Spinal cord (tissue), 10 donors: ENCODE measurements around the gene DRP2. TPM values are rescaled to one million over a fixed set of nuclear protein-coding genes. Genes with fewer than 3 reads are reported as not detected.
"Not testable (repeated sequence)": the region's sequence is repeated elsewhere in the genome, so short reads cannot be mapped to it uniquely, and the experiment has no call there.

Experiments
- DNase-seq, 6 donors: peaks; one replicate each; pipeline versions ENCODE4 v3.0.0 to v3.0.0-alpha.2; 2013 to 2015; ENCODE audit warnings: low spot score in 6 of 6, low read depth in 4 of 6
- H3K27ac ChIP-seq: one replicate; pipeline ENCODE4 v1.5.1; 2013; ENCODE audit warnings: low read depth, low read length, control low read depth
- H3K27me3 ChIP-seq: one replicate; pipeline ENCODE4 v1.6.1; 2013; ENCODE audit warnings: low read length; ENCODE audit not compliant: control insufficient read depth, insufficient read depth
- H3K36me3 ChIP-seq: one replicate; pipeline ENCODE4 v1.6.1; 2013; ENCODE audit warnings: low read length; ENCODE audit not compliant: control insufficient read depth, insufficient read depth
- H3K4me1 ChIP-seq: one replicate; pipeline ENCODE4 v1.6.1; 2013; ENCODE audit warnings: low read length; ENCODE audit not compliant: control insufficient read depth, insufficient read depth
- H3K4me3 ChIP-seq: one replicate; pipeline ENCODE4 v1.5.1; 2013; ENCODE audit warnings: low read depth, low read length, control low read depth
- H3K9me3 ChIP-seq: one replicate; pipeline ENCODE4 v1.6.1; 2013; ENCODE audit warnings: low read length; ENCODE audit not compliant: control insufficient read depth, insufficient read depth
- WGBS: methylation state at CpG from one replicate; pipeline ENCODE4 v1.1.5; 2013; ENCODE audit warnings: missing lambda C conversion rate; ENCODE audit not compliant: insufficient coverage; 5-methylcytosine and 5-hydroxymethylcytosine counted together
- polyA plus RNA-seq, 2 donors: library from polyadenylated mRNA; unstranded; fragments of 120-200 nt; gene quantifications; one replicate each; pipeline ENCODE4 v1.2.1, GENCODE V29; 2013; ENCODE audit not compliant: insufficient read length in 2 of 2
- total RNA-seq, 2 donors: library from RNA; depleted of rRNA in 1 of 2; stranded (reverse); fragments of 120-200 nt in 1 of 2; fragments of >200 nt in 1 of 2; gene quantifications; one replicate each; pipeline versions ENCODE4 v1.2.3 to v1.2.4, GENCODE V29; 2013 to 2014
- donor health status: healthy.

Gene DRP2
- total and polyA plus RNA-seq, 4 donors, result 4.2 to 11.1 (median 9.8) TPM

DNA sequence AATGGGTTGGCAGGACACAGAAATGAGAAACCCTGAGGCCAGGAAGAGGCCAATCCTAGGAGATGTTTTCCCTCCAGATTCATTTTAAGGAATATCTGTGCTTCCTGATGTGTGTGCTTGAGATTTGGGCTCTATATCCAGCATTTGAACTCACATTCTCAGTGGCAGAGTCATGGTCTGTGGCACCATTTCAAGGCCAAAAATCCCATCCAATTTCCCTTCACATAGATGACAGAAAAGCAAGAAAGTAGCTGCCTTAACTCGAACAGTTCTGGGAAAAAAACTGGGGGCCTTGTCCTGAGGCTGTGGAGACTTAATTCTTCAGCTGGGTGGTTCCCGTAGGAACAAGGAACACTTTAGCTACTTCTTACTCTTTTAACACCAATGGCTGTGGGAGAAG, 44.2 kb downstream of the DRP2 start:
- Histone ChIP-seq H3K27ac (no peak overlapping the region), H3K4me3 (no peak overlapping the region), H3K4me1 (no peaks in the 10 kb centered on the region), H3K36me3 (no peaks in the 10 kb centered on the region), H3K9me3 (no peaks in the 10 kb centered on the region), H3K27me3 (peaks cover 9% of the 10 kb centered on the region)
- no peak for DNase-seq
- no CpG with 5 or more reads among the region's 2 CpGs for WGBS

DNA sequence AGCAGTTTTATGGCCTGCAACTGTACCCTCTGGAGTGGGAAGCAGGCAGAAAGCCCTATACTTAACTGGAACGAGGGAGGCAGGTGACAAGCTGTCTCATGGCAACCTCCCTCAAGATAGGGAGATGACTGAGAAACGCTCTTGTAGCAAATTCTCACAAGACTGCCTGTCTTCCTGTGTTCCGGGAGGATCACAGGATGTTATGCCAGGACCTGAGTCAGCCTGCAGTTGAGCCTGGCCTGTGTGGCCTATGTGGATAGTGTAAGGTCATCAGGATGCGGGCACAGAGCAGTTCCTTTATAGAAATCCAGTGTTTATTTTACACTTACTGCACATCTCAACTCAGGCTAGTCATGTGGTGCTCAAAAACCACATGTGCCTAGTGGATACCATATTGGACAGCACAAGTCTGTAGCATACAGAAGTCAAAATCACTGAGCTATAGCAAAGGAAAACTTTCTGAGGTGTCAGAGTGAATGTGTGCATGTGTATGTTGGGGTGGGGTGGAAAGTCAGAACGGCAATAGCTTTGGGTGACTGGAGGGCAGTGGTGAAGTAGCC, 46.4 kb downstream of the DRP2 start:
- H3K4me1 ChIP-seq, result no peaks in the 10 kb centered on the region
- DNase-seq, result no peak
- H3K4me3 ChIP-seq, result no peak overlapping the region
- WGBS, result 54% methylated on average over 5 of the region's 5 CpGs
- H3K9me3 ChIP-seq, result no peaks in the 10 kb centered on the region
- H3K27me3 ChIP-seq, result peaks cover 5% of the 10 kb centered on the region
- no peak overlapping the region for H3K27ac ChIP-seq
- H3K36me3 ChIP-seq, result no peaks in the 10 kb centered on the region

DNA sequence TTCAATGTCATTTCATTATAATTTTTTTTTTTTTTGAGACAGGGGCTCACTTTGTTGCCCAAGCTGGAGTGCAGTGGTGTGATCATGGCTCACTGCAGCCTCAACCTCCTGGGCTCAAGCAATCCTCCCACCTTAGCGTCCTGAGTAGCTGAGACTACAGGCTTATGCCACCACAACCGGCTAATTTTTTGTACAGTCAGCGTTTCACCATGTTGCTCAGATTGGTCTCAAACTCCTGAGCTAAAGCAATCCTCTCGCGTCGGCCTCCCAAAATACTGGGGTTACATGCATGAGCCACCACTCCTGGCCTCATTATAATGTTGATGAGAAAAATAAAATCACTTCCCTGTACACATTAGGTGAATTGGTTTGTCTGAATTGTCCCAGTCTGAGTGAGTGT, 54.6 kb downstream of the DRP2 start:
- Histone ChIP-seq H3K27ac (no peak overlapping the region), H3K4me1 (no peaks in the 10 kb centered on the region), H3K9me3 (no peaks in the 10 kb centered on the region), H3K4me3 (no peak overlapping the region), H3K27me3 (no peaks in the 10 kb centered on the region), H3K36me3 (no peaks in the 10 kb centered on the region)
- 62% methylated on average over 3 of the region's 6 CpGs for WGBS
- no peak for DNase-seq

DNA sequence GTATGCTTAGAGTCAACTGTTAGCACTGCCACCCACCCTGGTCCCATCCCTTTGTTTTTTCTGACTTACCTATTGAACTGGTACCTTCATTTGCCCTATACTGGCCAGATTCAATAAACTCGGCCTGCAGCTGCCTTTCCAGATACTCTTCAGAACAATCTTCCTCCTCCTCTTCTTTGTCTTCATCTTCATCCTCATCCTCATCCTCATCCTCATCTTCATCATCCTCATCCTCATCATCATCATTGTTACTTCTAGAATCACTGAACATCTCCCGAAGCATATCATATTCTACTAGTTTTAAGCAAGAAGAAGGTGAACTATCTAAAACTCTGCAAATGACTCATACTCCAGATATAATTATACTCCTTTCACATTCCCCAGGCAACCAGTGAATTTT, 56.7 kb downstream of the DRP2 start:
- Histone ChIP-seq H3K36me3 (no peaks in the 10 kb centered on the region), H3K27me3 (no peaks in the 10 kb centered on the region)

DNA sequence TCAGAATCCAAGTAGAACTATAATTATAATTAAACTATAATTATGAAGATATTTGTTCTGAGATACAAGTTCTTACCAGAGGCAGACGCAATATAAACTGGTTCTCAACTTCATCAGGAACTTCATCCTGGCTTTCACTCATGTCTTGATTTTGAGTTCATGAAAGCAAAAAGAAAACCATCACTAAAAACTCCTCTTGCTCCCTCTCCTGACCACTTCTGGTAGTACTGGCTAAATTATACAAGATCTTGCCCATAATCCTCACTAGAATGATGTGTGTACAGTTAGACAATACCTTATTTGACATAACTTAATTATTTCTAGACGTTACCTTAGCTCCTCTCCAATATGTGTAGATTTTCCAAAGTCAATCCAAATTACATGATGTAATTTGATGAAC, 67.8 kb downstream of the DRP2 start:
- H3K36me3 ChIP-seq, result no peaks in the 10 kb centered on the region
- H3K9me3 ChIP-seq, result no peaks in the 10 kb centered on the region
- DNase-seq, result peak in 5 of 6 donors; percentile 23 to 83 (median 42)
- H3K27ac ChIP-seq, result no peak overlapping the region
- no CpG with 5 or more reads among the region's 2 CpGs for WGBS
- H3K4me3 ChIP-seq, result no peak overlapping the region
- H3K4me1 ChIP-seq, result no peaks in the 10 kb centered on the region
- H3K27me3 ChIP-seq, result no peaks in the 10 kb centered on the region

More for the DNA sequence above, 56.7 kb downstream of the DRP2 start:
- WGBS, result 75% methylated on average over 2 of the region's 2 CpGs
- H3K27ac ChIP-seq, result no peak overlapping the region
- no peaks in the 10 kb centered on the region for H3K9me3 ChIP-seq
- no peaks in the 10 kb centered on the region for H3K4me1 ChIP-seq
- DNase-seq, result no peak
- no peak overlapping the region for H3K4me3 ChIP-seq

DNA sequence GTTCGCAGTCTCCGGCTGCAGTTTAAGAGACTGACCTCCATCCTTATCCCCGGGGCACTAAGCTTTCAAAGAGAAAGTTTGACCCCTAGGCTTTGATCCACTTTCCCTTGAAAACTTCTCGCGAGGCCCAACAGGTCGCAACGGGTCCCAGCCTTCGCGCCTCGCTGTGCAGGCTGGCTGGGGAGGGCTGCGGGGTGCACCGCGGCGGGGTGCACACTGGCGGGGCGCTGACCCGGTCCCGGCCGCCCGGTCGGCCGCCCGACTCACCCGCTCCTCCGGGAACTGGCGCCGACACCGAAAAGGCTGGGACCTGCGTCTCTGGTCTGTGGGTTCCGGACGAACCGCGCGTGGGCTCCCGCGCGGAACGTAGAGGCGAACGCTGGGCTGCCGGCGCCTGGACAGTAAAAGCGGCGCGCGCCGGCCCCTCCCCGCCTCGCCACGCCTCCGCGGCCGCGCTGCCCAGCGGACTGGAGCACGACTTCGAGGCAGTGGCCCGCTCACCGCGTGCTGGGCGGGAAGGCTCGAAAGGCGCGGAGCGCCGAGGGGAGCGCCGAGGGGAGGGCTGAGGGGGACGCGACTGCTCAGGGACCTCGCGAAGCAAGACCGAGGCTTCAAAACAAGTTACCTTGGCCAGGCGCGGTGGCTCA, 71.5 kb downstream of the DRP2 start, which contains the start of gene TAF7L:
Gene TAF7L, minus strand, starts transcription at position 378 of the 647 bp plus-strand sequence. CDS start 3,791 bp downstream, outside the sequence.
- no peaks in the 10 kb centered on the region for H3K27me3 ChIP-seq
- no peak within 1 kb of the TSS for H3K27ac ChIP-seq
- peak in 1 of 6 donors; percentile 3 for DNase-seq
- no peaks in the 10 kb centered on the region for H3K4me1 ChIP-seq
- 32% methylated on average over 75 of the region's 75 CpGs for WGBS
- no peaks in the 10 kb centered on the region for H3K9me3 ChIP-seq
- H3K4me3 ChIP-seq, result no peak within 1 kb of the TSS
- no peaks in the 10 kb centered on the region for H3K36me3 ChIP-seq

DNA sequence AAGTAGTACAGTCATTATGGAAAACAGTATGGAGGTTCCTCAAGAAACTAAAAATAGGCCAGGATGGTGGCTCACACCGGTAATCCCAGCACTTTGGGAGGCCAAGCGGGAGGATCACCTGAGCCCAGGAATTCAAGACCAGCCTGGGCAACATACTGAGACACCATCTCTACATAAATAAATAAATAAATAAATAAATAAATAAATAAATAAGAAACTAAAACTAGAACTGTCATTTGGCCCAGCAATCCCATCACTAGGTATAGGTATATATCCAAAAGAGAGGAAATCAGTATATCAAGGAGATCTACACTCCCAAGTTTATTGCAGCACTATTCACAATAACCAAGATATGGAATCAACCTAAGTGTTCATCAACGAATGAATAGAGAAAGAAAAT, 76.0 kb downstream of the DRP2 start:
- DNase-seq, H3K36me3 ChIP-seq, H3K4me1 ChIP-seq, H3K27ac ChIP-seq, H3K27me3 ChIP-seq, H3K4me3 ChIP-seq, H3K9me3 ChIP-seq: not testable (repeated sequence)
- WGBS, result 100% methylated on average over 1 of the region's 3 CpGs

DNA sequence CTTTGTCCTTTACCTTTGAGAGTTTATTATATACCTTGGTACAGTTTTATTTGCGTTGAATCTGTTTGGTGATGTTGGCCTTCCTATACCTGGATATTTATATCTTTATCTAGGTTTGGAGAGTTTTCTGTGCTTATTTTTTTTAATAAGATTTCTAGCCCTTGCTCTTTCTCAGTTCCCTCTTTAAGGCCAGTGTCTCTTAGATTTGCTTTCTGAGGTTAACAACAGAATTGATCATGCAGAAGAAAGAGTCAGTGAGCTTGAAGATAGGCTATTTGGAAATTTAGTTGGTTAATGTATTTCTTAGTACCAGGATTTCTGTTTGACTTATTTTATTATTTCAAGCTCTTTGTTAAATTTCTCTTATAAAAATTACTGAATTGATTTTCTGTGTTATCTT, 84.2 kb downstream of the DRP2 start:
- no peak overlapping the region for H3K27ac ChIP-seq
- no CpG with 5 or more reads among the region's 1 CpG for WGBS
- H3K4me3 ChIP-seq, result no peak overlapping the region

More for the DNA sequence above, 84.2 kb downstream of the DRP2 start:
- Histone ChIP-seq H3K36me3 (no peaks in the 10 kb centered on the region), H3K27me3 (no peaks in the 10 kb centered on the region), H3K4me1 (no peaks in the 10 kb centered on the region), H3K9me3 (no peaks in the 10 kb centered on the region)
- no peak for DNase-seq
